B cell (primary cell): ENCODE measurements around the gene ORAI2. TPM values are rescaled to one million over a fixed set of nuclear protein-coding genes. Genes with fewer than 3 reads are reported as not detected.

Experiments used
- ATAC-seq: fragments of 200-7000 bp; cut with Tn5 transposase; one replicate; pipeline ENCODE4 v1.10.0; 2021; ENCODE audit warnings: low read depth, mild to moderate bottlenecking, moderate number of reproducible peaks, moderate library complexity
- CTCF ChIA-PET: fragments of 350-600 bp; sonication (Branson Sonifier 250); formaldehyde crosslinking; loops from one replicate; lab custom pipeline; 2021; ENCODE audit warnings: antibody characterized with exemption, inconsistent platforms; lab: Charles Lee
- POLR2A ChIA-PET: fragments of 350-600 bp; sonication (Branson Sonifier 250); formaldehyde crosslinking; loops from one replicate; lab custom pipeline; 2021; ENCODE audit warnings: antibody characterized with exemption; lab: Charles Lee
- DNase-seq: peaks from one replicate; pipeline ENCODE4 v3.0.0; 2013
- H2AFZ ChIP-seq: 2 replicates; pipeline ENCODE4 v1.6.1; 2012; ENCODE audit warnings: mild to moderate bottlenecking, low read depth, low read length; ENCODE audit not compliant: insufficient read depth, poor library complexity, severe bottlenecking
- H3K27ac ChIP-seq, 2 donors: 1 replicate in 1 of 2; 2 replicates in 1 of 2; pipeline ENCODE4 v1.5.1; 2012 to 2013; ENCODE audit warnings: low read length in 2 of 2, mild to moderate bottlenecking in 2 of 2, moderate library complexity in 1 of 2
- H3K27me3 ChIP-seq, 4 experiments: fragments of 200-600 bp in 1 of 4; sonication (generic) in 1 of 4; replicated peaks in 1 of 4; 1 replicate in 2 of 4; 2 replicates in 2 of 4; pipeline versions ENCODE4 v1.6.1 to v1.7.0; 2013 to 2016; ENCODE audit warnings: low read length in 3 of 4, mild to moderate bottlenecking in 2 of 4, mixed read lengths in 1 of 4, moderate library complexity in 1 of 4; ENCODE audit not compliant: insufficient read depth in 4 of 4, control insufficient read depth in 3 of 4; ENCODE audit errors: control extremely low read depth in 1 of 4
- H3K36me3 ChIP-seq, 2 experiments: replicated peaks in 1 of 2; 1 replicate in 1 of 2; 2 replicates in 1 of 2; pipeline versions ENCODE4 v1.6.1 to v1.7.1; 2013; ENCODE audit warnings: low read length in 1 of 2; ENCODE audit not compliant: insufficient read depth in 2 of 2, control insufficient read depth in 1 of 2; ENCODE audit errors: control extremely low read depth in 1 of 2, extremely low read depth in 1 of 2
- H3K4me1 ChIP-seq, 2 donors: fragments of 200-600 bp in 1 of 2; sonication (generic) in 1 of 2; 1 replicate in 1 of 2; 2 replicates in 1 of 2; pipeline versions ENCODE4 v1.5.1 to v1.6.1; 2013 to 2017; ENCODE audit warnings: low read length in 2 of 2; ENCODE audit not compliant: control insufficient read depth in 2 of 2, insufficient read depth in 2 of 2
- H3K4me2 ChIP-seq: replicated peaks from 2 replicates; pipeline ENCODE3; 2012; ENCODE audit warnings: mild to moderate bottlenecking, low read depth, low read length; ENCODE audit not compliant: poor library complexity, severe bottlenecking
- H3K4me3 ChIP-seq, 5 experiments: fragments of 200-600 bp in 1 of 5; sonication (generic) in 1 of 5; 1 replicate in 3 of 5; 2 replicates in 2 of 5; pipeline versions ENCODE4 v1.5.1 to v1.7.0; 2011 to 2016; ENCODE audit warnings: low read length in 4 of 5, mild to moderate bottlenecking in 4 of 5, low read depth in 2 of 5, control low read depth in 1 of 5, moderate library complexity in 1 of 5; ENCODE audit not compliant: insufficient read depth in 1 of 5; ENCODE audit errors: control extremely low read depth in 1 of 5, extremely low read depth in 1 of 5
- H3K79me2 ChIP-seq: fragments of 200-600 bp; sonication (generic); one replicate; pipeline ENCODE4 v1.6.0; 2016; ENCODE audit warnings: low read length; ENCODE audit not compliant: control insufficient read depth, insufficient read depth
- H3K9ac ChIP-seq: fragments of 200-600 bp; sonication (generic); 2 replicates; pipeline ENCODE4 v1.6.1; 2017; ENCODE audit warnings: mild to moderate bottlenecking, low read length, moderate library complexity
- H3K9me3 ChIP-seq, 3 donors: one replicate each; pipeline versions ENCODE4 v1.6.1 to v1.7.1; 2013; ENCODE audit warnings: low read length in 2 of 3; ENCODE audit not compliant: control insufficient read depth in 2 of 3, insufficient read depth in 1 of 3; ENCODE audit errors: control extremely low read depth in 1 of 3
- H4K20me1 ChIP-seq: 2 replicates; pipeline ENCODE4 v1.6.0; 2012; ENCODE audit warnings: mild to moderate bottlenecking, low read length; ENCODE audit not compliant: insufficient read depth, control insufficient read depth, poor library complexity, severe bottlenecking
- H3K27ac Mint-ChIP-seq: one replicate; pipeline ENCODE4 v1.8.0; 2021; ENCODE audit warnings: mixed read lengths
- H3K27me3 Mint-ChIP-seq: one replicate; pipeline ENCODE4 v1.8.0; 2021; ENCODE audit warnings: mixed read lengths
- H3K4me1 Mint-ChIP-seq: one replicate; pipeline ENCODE4 v1.8.0; 2021; ENCODE audit warnings: mixed read lengths
- H3K4me3 Mint-ChIP-seq: one replicate; pipeline ENCODE4 v1.8.0; 2021; ENCODE audit warnings: mixed read lengths
- H3K9me3 Mint-ChIP-seq: one replicate; pipeline ENCODE4 v1.8.0; 2022; ENCODE audit warnings: mixed read lengths; ENCODE audit not compliant: insufficient read depth
- CTCF ChIP-seq: fragments of 200-600 bp; IDR thresholded peaks from one replicate; pipeline ENCODE4 v1.8.0; 2022; ENCODE audit warnings: antibody characterized with exemption, mild to moderate bottlenecking
- EZH2 ChIP-seq: IDR thresholded peaks from 2 replicates; pipeline ENCODE4 v1.6.1; 2012; ENCODE audit warnings: borderline replicate concordance, low read depth, mild to moderate bottlenecking, moderate library complexity, low read length; ENCODE audit not compliant: insufficient read depth, poor library complexity, severe bottlenecking
- WGBS: methylation state at CpG from one replicate; pipeline ENCODE4 v1.1.5; 2013; ENCODE audit warnings: missing lambda C conversion rate; ENCODE audit not compliant: insufficient coverage; 5-methylcytosine and 5-hydroxymethylcytosine counted together
- intact Hi-C: fragments of 100-400 bp; cut with micrococcal nuclease; formaldehyde crosslinking; loops from one replicate; pipeline ENCODE4 v1.10.0; 2022
- polyA plus RNA-seq: library from polyadenylated mRNA; depleted of rRNA; stranded (reverse); fragments of >200 nt; gene quantifications from 2 replicates; pipeline ENCODE4 v1.2.3, GENCODE V29; 2012
- total RNA-seq, 2 donors: library from RNA; stranded (reverse); fragments of 120-200 nt in 1 of 2; gene quantifications; 1 replicate in 1 of 2; 2 replicates in 1 of 2; pipeline versions ENCODE4 v1.2.3 to v1.2.4, GENCODE V29; 2013 to 2022

Gene ORAI2
- total and polyA plus RNA-seq, 2 donors (not counting 1 experiment from before 2014, with no cell fraction given), result 177 to 450 TPM

GRCh38 chr7:102393467-102393866 is 39.9 kb upstream of the ORAI2 start:
- no peaks in the 10 kb centered on the region for H3K27me3 ChIP-seq
- no peak overlapping the region for H3K4me3 ChIP-seq
- no peak for TF ChIP-seq CTCF
- TF ChIP-seq EZH2, result no peak
- intact Hi-C loops, result no loop called here
- peaks cover 25% of the 10 kb centered on the region for H3K79me2 ChIP-seq
- no peaks in the 10 kb centered on the region for H3K9me3 ChIP-seq
- Mint-ChIP-seq H3K27me3 (no peaks in the 10 kb centered on the region), H3K4me3 (no peak overlapping the region), H3K4me1 (peaks cover 32% of the 10 kb centered on the region), H3K27ac (peak overlapping the region; percentile 20), H3K9me3 (no peaks in the 10 kb centered on the region)
- ChIA-PET CTCF (interaction anchor here (0.6 to 15.6 kb wide), 5 partner anchors 11 to 116 kb away, joined by 3 to 351 read pairs (median 7); partner anchors contain the start of gene SH2B2), POLR2A (no interaction called here)
- no peak overlapping the region for H2AFZ ChIP-seq
- H3K27ac ChIP-seq, result no peak overlapping the region
- H3K9ac ChIP-seq, result no peak overlapping the region
- H3K4me2 ChIP-seq, result no peak overlapping the region
- H4K20me1 ChIP-seq, result peaks cover 16% of the 10 kb centered on the region
- H3K36me3 ChIP-seq, result peaks cover 0 to 9% of the 10 kb centered on the region in 2 experiments
- 97% methylated on average over 9 of the region's 9 CpGs for WGBS
- no peak for DNase-seq
- ATAC-seq, result no peak
- H3K4me1 ChIP-seq, result peaks cover 15 to 26% of the 10 kb centered on the region in 2 donors

- H3K4me1 ChIP-seq, result peaks cover 15 to 25% of the 10 kb centered on the region in 2 donors
- H3K4me3 Mint-ChIP-seq, result peak overlapping the region; percentile 87
- no peaks in the 10 kb centered on the region for H3K9me3 Mint-ChIP-seq
- peak overlapping the region; percentile 90 for H3K9ac ChIP-seq
- POLR2A ChIA-PET, result interaction anchor here (0.6 to 2.4 kb wide), 14 partner anchors 9 to 570 kb away, joined by 3 to 18 read pairs (median 4); no protein-coding TSS in a partner anchor
- peak overlapping the region; percentile 50 to 98 (median 95) for H3K4me3 ChIP-seq
- ATAC-seq (no peak), DNase-seq (no peak)
- intact Hi-C loops, result no loop called here
- CTCF ChIA-PET, result interaction anchor here (0.7 to 15.6 kb wide), 10 partner anchors 10 to 118 kb away, joined by 3 to 351 read pairs (median 6); no protein-coding TSS in a partner anchor
- H2AFZ ChIP-seq, result peak overlapping the region; percentile 93
- no peaks in the 10 kb centered on the region for H3K27me3 ChIP-seq
- H3K27ac Mint-ChIP-seq, result peak overlapping the region; percentile 92
- H3K36me3 ChIP-seq, result peaks cover 4 to 25% of the 10 kb centered on the region in 2 experiments
- 32% methylated on average over 8 of the region's 9 CpGs for WGBS
- H3K79me2 ChIP-seq, result peaks cover 39% of the 10 kb centered on the region
- H3K4me1 Mint-ChIP-seq, result peaks cover 30% of the 10 kb centered on the region
- H3K27me3 Mint-ChIP-seq, result no peaks in the 10 kb centered on the region
- H3K4me2 ChIP-seq, result peak overlapping the region; percentile 93
- H3K27ac ChIP-seq, result peak overlapping the region; percentile 86 to 88
- peaks cover 15% of the 10 kb centered on the region for H4K20me1 ChIP-seq
- TF ChIP-seq CTCF, result no peak
- no peak for TF ChIP-seq EZH2
- H3K9me3 ChIP-seq, result no peaks in the 10 kb centered on the region
Observed at GRCh38 chr7:102395592-102395872, 37.8 kb upstream of the ORAI2 start.
